Lower leg skin (tissue), 4 donors: ENCODE measurements around the gene PARN. TPM values are rescaled to one million over a fixed set of nuclear protein-coding genes. Genes with fewer than 3 reads are reported as not detected.

Source experiments
- DNase-seq, 2 donors: peaks; one replicate each; pipeline ENCODE4 v3.0.0-alpha.2; 2019; ENCODE audit warnings: low spot score in 2 of 2
- H3K4me3 ChIP-seq: fragments of 200-600 bp; sonication (generic); 2 replicates; pipeline ENCODE4 v1.5.1; 2017; ENCODE audit warnings: mild to moderate bottlenecking, low read depth; ENCODE audit not compliant: poor library complexity, severe bottlenecking
- POLR2A ChIP-seq, 2 donors: fragments of 450-650 bp; IDR thresholded peaks; one replicate each; pipeline ENCODE4 v1.6.1; 2016 to 2017; ENCODE audit warnings: antibody characterized with exemption in 2 of 2, mild to moderate bottlenecking in 1 of 2, moderate library complexity in 1 of 2
- whole genome bisulfite sequencing, 2 donors: methylation state at CpG; one replicate each; pipeline ENCODE4 v1.1.5; 2018; 5-methylcytosine and 5-hydroxymethylcytosine counted together
- intact Hi-C: fragments of 100-400 bp; cut with DNase I; formaldehyde crosslinking; loops from one replicate; pipeline ENCODE4 v1.15.0; 2023; ENCODE audit warnings: low total_unique reads
- total RNA-seq, 4 donors: library from RNA; depleted of rRNA; stranded (reverse); fragments of >200 nt; gene quantifications; one replicate each; pipeline ENCODE4 v1.1.0, GENCODE V29; 2016
- TF ChIP-seq, protein P1 (sequence below), 3 donors: fragments of 450-650 bp; IDR thresholded peaks; one replicate each; pipeline ENCODE4 v1.5.1; 2016; ENCODE audit warnings: antibody characterized with exemption in 3 of 3, mild to moderate bottlenecking in 3 of 3, moderate library complexity in 2 of 3

The PARN gene
- total RNA-seq, 4 donors from 2014 or later: 23.4 to 28.7 (median 25.4) TPM

DNA sequence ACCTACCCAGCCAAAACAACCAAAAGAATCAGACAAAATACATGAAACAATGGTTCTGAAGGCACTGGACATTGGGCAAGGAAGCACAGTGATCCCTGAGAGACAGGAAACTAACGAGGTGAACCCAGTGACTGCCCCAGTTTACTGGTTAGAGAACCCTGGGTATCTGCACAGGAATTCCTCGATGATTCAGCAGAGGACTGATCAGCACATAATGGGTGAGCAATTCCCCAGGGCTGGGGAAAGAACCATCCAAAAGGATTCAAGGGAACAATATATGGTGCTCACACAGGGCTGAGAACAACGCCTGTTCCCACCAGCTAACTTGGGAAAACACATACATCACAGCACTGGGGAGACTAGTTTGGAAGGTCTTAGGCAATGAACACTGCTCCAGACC lies 167.2 kb downstream of the PARN start:
- TF ChIP-seq, protein P1, sequence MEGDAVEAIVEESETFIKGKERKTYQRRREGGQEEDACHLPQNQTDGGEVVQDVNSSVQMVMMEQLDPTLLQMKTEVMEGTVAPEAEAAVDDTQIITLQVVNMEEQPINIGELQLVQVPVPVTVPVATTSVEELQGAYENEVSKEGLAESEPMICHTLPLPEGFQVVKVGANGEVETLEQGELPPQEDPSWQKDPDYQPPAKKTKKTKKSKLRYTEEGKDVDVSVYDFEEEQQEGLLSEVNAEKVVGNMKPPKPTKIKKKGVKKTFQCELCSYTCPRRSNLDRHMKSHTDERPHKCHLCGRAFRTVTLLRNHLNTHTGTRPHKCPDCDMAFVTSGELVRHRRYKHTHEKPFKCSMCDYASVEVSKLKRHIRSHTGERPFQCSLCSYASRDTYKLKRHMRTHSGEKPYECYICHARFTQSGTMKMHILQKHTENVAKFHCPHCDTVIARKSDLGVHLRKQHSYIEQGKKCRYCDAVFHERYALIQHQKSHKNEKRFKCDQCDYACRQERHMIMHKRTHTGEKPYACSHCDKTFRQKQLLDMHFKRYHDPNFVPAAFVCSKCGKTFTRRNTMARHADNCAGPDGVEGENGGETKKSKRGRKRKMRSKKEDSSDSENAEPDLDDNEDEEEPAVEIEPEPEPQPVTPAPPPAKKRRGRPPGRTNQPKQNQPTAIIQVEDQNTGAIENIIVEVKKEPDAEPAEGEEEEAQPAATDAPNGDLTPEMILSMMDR (IDR thresholded peaks at IDR 0.05): no peak
- TF ChIP-seq POLR2A (IDR thresholded peaks at IDR 0.05): no peak
- no peak overlapping the region for H3K4me3 ChIP-seq
- DNase-seq: no peak
- intact Hi-C loops: no loop called here
- 88 to 92% methylated on average over 3 of the region's 3 CpGs for WGBS, 2 donors

DNA sequence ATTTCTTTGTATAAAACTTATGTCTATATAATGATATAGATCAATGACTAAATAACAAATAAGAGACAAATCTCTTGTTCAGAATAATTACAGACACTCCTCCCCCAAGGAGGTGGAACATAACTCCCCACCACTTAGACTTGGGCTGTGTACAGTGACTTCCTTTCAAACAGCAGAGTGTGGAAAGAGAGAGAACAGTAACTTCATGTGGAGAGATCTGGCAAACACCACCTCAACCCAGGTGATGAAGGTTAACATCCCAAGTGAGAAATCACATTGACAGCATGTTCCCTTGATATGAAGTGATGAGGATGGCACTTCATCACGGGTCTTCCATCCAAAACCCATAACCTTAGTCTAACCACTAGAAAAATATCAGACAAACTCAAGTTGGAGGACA lies 169.3 kb downstream of the PARN start:
- 100% methylated on average over 1 of the region's 1 CpG for WGBS, 2 donors
- no peak for TF ChIP-seq POLR2A (IDR thresholded peaks at IDR 0.05)
- TF ChIP-seq, protein P1 (IDR thresholded peaks at IDR 0.05): no peak
- intact Hi-C loops: no loop called here
- DNase-seq: no peak
- no peak overlapping the region for H3K4me3 ChIP-seq

DNA sequence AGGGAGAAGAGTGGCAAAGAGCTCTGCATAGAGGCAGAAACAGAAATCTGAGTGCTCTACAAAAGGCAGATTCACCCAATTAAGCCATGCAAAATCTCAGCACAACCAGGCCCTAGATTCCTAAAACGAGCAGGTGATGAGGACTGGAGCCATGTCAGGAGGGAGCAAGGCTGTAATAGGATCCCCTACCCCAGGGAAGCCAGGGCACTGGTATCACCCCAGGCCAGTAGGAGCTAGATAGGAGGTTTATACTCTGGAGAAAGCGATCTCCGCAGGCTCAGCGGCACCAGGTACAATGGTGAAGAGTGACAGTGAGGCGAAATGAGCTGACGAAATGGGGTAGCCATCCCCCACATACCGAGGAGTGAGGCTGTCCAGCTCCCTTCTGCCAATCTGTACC lies 171.5 kb downstream of the PARN start:
- WGBS, 2 donors: 91 to 94% methylated on average over 7 of the region's 7 CpGs
- no peak for DNase-seq
- no peak for TF ChIP-seq POLR2A (IDR thresholded peaks at IDR 0.05)
- TF ChIP-seq, protein P1 (IDR thresholded peaks at IDR 0.05): no peak

DNA sequence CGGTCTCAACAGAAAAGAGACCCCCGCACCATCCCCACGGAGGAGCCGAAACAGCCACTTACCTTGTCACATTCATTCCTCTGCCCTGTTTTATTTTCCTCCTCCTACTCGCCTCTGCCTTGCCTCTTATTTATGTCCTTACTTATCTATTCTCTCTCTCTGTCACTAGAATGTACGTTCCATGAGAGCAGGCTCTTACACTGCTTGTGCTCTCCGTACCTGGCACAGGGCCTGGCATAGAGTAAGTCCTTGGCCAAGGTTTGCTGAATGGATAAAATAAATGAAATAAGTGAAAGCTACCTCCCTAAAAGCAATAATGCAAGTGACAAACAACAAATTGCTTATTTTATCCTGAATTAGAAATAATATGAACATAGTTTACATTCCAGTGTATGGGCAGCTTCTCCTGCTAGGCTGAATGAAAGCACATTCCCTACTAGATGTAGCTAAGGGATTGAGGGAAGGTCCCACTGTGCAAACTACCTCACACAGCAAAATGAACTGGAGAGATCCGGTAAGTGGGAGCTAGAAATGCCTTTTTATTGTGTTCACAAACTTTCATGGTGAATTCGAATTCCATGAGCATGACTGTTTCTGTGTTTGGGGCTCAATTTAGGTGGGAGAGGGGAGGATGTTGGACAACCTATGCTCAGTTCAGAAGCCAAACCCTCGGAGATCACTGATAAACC lies 173.1 kb downstream of the PARN start:
- intact Hi-C loops: no loop called here
- no peak overlapping the region for H3K4me3 ChIP-seq
- WGBS, 2 donors: 93% methylated on average over 10 of the region's 10 CpGs
- TF ChIP-seq POLR2A (IDR thresholded peaks at IDR 0.05): no peak
- TF ChIP-seq, protein P1 (IDR thresholded peaks at IDR 0.05): no peak
- no peak for DNase-seq

More for the DNA sequence above, 171.5 kb downstream of the PARN start:
- no peak overlapping the region for H3K4me3 ChIP-seq
- intact Hi-C loops: no loop called here

DNA sequence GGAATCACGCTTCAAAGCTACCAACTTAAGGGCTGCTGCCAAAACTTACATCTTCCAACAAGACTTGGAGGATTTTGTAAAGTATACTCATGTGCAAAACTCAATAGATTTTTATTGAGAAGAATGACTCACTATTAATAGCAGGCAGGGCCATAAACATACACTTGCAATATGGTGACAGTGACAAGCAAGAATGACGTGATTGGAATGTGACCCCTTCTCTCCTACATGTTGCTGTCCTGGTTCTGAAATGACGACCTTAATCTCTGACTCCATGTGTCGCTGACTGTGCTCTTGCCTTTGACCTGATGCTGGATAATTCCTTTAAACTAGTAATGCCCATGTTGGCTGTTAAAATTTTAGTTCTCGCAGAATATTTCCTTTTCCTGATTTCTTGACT lies 174.5 kb downstream of the PARN start:
- intact Hi-C loops: no loop called here
- DNase-seq: no peak
- no peak overlapping the region for H3K4me3 ChIP-seq
- TF ChIP-seq, protein P1 (IDR thresholded peaks at IDR 0.05): no peak
- no peak for TF ChIP-seq POLR2A (IDR thresholded peaks at IDR 0.05)
- 78 to 80% methylated on average over 5 of the region's 5 CpGs for WGBS, 2 donors

DNA sequence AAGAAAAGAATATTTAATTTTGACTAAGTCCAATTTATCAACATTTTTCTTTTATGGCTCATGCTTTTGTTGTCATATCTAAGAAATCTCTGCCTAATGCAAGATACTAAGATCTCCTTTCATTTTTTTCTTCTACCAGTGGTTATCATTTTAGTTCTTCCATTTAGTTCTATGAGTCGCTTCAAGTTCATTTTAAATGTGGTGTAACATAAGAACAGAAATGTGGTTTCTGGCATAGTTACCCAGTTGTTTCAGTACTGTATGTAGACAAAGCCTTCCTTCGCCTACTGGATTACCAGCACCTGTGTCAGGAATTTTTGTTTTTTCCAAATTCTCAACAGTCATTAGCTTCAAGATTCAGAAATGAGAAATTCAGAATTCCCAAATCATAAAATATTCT lies 175.7 kb downstream of the PARN start:
- WGBS, 2 donors: 96% methylated on average over 2 of the region's 2 CpGs
- H3K4me3 ChIP-seq: no peak overlapping the region
- no peak for DNase-seq
- intact Hi-C loops: no loop called here
- TF ChIP-seq, protein P1 (IDR thresholded peaks at IDR 0.05): no peak
- TF ChIP-seq POLR2A (IDR thresholded peaks at IDR 0.05): no peak
